Measurements from ENCODE around the gene SOAT1.

SOAT1 gene

DNA sequence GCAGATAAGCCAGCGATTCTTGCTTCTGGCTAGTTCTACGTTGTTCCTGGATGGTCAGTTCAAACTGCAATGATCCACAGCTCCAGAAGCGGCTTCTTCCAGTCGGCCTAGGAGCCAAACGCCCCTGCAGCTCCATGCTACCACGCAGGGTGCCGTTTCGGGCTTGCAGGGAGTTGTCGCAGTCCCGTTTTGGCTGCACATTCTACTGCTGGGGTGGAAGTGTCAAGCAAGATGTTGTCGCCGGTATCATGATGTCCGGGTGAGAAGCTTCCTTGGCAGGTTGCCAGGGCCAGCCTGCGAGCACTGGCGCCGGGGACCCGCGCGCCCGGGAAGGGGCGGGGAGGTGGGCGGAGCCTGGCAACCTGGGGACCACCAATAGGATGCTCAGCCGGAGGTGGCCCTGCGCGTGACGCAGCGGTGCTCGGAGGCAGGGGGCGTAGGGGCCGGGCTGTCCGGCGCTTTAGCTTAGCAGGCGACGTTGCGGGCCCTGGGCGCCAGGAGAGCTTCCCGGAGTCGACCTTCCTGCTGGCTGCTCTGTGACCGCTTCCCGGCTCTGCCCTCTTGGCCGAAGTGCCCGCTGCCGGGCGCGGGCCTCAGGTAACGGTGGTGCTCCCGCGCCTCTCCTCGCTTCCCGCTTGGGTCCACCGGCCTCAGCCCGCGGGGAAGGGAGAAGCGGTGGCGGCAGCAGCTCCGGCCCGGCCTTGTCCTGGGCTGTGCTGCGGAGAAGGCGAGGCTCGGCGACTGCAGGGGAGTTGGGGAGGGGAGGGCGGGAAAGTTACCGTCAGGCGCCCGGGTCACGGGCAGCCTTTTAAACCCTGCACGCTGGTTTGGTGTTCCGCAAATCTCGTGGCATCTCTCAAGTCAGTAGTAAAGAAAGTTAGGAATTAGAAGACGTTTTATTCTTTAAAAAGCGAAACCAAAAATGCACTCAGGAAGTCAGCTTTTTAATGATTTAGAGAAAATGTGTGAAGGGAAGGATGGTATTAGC lies at the start of gene SOAT1 (continued):
- TF ChIP-seq TSHZ1 (tag by site-specific recombination; IDR thresholded peaks at IDR 0.05; ENCODE audit: borderline replicate concordance) (no peak), ZSCAN16 (tag by site-specific recombination; IDR thresholded peaks at IDR 0.05) (0 out of 2 replicates have a peak, but pooled peaks have one; percentile 64), ZNF155 (tag by site-specific recombination; IDR thresholded peaks at IDR 0.05) (no peak), ZNF558 (tag by site-specific recombination; IDR thresholded peaks at IDR 0.05) (no peak), ZNF121 (tag by site-specific recombination; IDR thresholded peaks at IDR 0.05) (no peak; the same call in 1 of the 2 replicates), GLIS1 (tag by site-specific recombination; IDR thresholded peaks at IDR 0.05) (peak; percentile 78), REST (tag by site-specific recombination; IDR thresholded peaks at IDR 0.05) (no peak), SCRT1 (tag by site-specific recombination; IDR thresholded peaks at IDR 0.05; ENCODE audit: borderline replicate concordance) (no peak), PBX3 (CRISPR knock-in tag; IDR thresholded peaks at IDR 0.05) (no peak), SETDB1 (IDR thresholded peaks at IDR 0.05; ENCODE audit: insufficient read length, low read length) (no peak), ZNF529 (tag by site-specific recombination; IDR thresholded peaks at IDR 0.05; ENCODE audit: insufficient replicate concordance) (no peak), SP7 (tag by site-specific recombination; IDR thresholded peaks at IDR 0.05) (peak; percentile 90), ZNF223 (tag by site-specific recombination; IDR thresholded peaks at IDR 0.05) (no peak), ZIC2 (tag by site-specific recombination; IDR thresholded peaks at IDR 0.05) (peak; percentile 74), OVOL3 (tag by site-specific recombination; IDR thresholded peaks at IDR 0.05) (peak; percentile 73; the same call in 1 of the 2 replicates), ZNF488 (tag by site-specific recombination; IDR thresholded peaks at IDR 0.05) (no peak), ZNF114 (tag by site-specific recombination; IDR thresholded peaks at IDR 0.05) (no peak), ZNF221 (tag by site-specific recombination; IDR thresholded peaks at IDR 0.05; ENCODE audit: borderline replicate concordance) (no peak; the same call in 1 of the 2 replicates), ZBTB1 (tag by site-specific recombination; IDR thresholded peaks at IDR 0.05) (no peak), ZNF37A (tag by site-specific recombination; IDR thresholded peaks at IDR 0.05) (peak; percentile 75), ZNF544 (tag by site-specific recombination; IDR thresholded peaks at IDR 0.05) (peak; percentile 47; the same call in 1 of the 2 replicates), ZNF133 (tag by site-specific recombination; IDR thresholded peaks at IDR 0.05) (no peak), ZNF677 (tag by site-specific recombination; IDR thresholded peaks at IDR 0.05) (peak; percentile 43; the same call in 1 of the 2 replicates), OSR2 (tag by site-specific recombination; IDR thresholded peaks at IDR 0.05) (no peak; the same call in 1 of the 2 replicates), ZNF416 (tag by site-specific recombination; IDR thresholded peaks at IDR 0.05) (no peak), WT1 (tag by site-specific recombination; IDR thresholded peaks at IDR 0.05) (peak; percentile 76)
- TF ChIP-seq, protein P1, sequence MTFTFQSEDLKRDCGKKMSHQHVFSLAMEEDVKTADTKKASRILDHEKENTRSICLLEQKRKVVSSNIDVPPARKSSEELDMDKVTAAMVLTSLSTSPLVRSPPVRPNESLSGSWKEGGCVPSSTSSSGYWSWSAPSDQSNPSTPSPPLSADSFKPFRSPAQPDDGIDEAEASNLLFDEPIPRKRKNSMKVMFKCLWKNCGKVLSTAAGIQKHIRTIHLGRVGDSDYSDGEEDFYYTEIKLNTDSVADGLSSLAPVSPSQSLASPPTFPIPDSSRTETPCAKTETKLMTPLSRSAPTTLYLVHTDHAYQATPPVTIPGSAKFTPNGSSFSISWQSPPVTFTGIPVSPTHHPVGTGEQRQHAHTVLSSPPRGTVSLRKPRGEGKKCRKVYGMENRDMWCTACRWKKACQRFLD (tag by site-specific recombination; IDR thresholded peaks at IDR 0.05) = no peak
- TF ChIP-seq, protein P2, sequence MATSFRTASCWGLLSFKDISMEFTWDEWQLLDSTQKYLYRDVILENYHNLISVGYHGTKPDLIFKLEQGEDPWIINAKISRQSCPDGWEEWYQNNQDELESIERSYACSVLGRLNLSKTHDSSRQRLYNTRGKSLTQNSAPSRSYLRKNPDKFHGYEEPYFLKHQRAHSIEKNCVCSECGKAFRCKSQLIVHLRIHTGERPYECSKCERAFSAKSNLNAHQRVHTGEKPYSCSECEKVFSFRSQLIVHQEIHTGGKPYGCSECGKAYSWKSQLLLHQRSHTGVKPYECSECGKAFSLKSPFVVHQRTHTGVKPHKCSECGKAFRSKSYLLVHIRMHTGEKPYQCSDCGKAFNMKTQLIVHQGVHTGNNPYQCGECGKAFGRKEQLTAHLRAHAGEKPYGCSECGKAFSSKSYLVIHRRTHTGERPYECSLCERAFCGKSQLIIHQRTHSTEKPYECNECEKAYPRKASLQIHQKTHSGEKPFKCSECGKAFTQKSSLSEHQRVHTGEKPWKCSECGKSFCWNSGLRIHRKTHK (tag by site-specific recombination; IDR thresholded peaks at IDR 0.05) = no peak

Data from HEK293 (cell line).